ENCODE results near the gene RRP15. TPM values are rescaled to one million over a fixed set of nuclear protein-coding genes. Genes with fewer than 3 reads are reported as not detected.

The RRP15 gene
- total and polyA plus RNA-seq, 2 of the 8 experiments (the other 6 are each of a cell fraction or from before 2014, with no cell fraction given) = 3.7 to 52.8 TPM

GRCh38 chr1:218255090-218255489 is 30.0 kb upstream of the RRP15 start (continued):
- TF ChIP-seq CHD7 (IDR thresholded peaks at IDR 0.05; ENCODE audit: insufficient replicate concordance, low read length) = no peak

Measured in H1 (cell line).